HepG2 (cell line): ENCODE results near the gene P4HTM.
A peak's percentile ranks its signal among the peaks of the same experiment; 100 is the strongest.

Experiments used
- KLF13 ChIP-seq: sonication (generic); formaldehyde crosslinking; IDR thresholded peaks from 2 replicates; pipeline ENCODE4 v1.4.0; 2020; ENCODE audit warnings: mild to moderate bottlenecking, missing genetic modification reagents
- SOX5 ChIP-seq: IDR thresholded peaks from 2 replicates; pipeline ENCODE4 v1.6.1; 2016; ENCODE audit warnings: borderline replicate concordance
- YY1 ChIP-seq: IDR thresholded peaks from 2 replicates; pipeline ENCODE4 v1.6.1; 2011; ENCODE audit warnings: low read length, low read depth, moderate library complexity, mild to moderate bottlenecking; ENCODE audit not compliant: insufficient read depth, insufficient replicate concordance
- ZFP1 ChIP-seq: IDR thresholded peaks from 2 replicates; pipeline ENCODE4 v1.6.1; 2016
- ZFP36L2 ChIP-seq: sonication (generic); formaldehyde crosslinking; IDR thresholded peaks from 2 replicates; pipeline ENCODE4 v1.4.0; 2020; ENCODE audit warnings: missing genetic modification reagents
- ZFP62 ChIP-seq: sonication (generic); formaldehyde crosslinking; IDR thresholded peaks from 2 replicates; pipeline ENCODE4 v1.4.0; 2020; ENCODE audit warnings: missing genetic modification reagents
- TF ChIP-seq, protein P1 (sequence below), 2 experiments: sonication (generic) in 1 of 2; formaldehyde crosslinking in 1 of 2; IDR thresholded peaks; 2 replicates each; pipeline versions ENCODE4 v1.5.1 to v1.6.1; 2011 to 2020; ENCODE audit warnings: borderline replicate concordance in 1 of 2, low read depth in 1 of 2, low read length in 1 of 2, mild to moderate bottlenecking in 1 of 2, missing genetic modification reagents in 1 of 2, moderate library complexity in 1 of 2

DNA sequence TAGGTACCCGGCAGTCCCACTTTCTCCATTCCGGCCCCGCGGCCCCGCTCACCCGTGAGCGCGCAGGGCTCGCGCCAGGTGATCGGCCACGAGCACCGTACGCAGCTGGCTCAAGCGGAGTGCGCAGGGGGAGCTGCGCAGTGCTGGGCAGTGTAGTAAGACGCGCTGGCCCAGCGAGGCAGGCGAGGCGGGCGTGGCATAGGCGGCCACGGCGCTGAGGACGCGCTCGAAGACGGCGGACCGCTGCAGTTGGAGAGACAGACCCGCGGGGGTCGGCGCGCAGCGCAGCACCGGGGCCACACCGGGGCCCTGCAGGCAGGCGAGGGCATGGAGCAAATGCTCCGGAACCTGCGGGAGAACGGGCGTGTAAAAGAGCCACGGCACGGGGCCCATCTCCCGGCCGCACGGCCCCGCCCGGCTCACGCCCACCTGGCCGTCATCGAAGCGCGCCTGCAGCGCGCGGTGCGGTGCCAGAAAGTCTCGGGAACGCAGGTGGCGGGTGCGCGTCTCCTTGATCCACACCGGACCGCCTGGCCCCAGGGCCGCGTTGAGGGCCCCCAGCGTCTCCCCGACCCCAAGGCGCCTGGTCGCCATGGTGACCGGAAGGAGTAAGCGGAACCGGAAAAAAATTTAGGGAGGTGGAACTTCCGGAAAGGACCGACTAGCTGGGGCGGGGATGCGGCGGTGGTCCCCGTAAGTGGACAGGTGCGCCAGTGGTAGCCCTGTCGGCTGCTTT lies 28.1 kb downstream of the P4HTM start, which contains the start of gene DALRD3:
- TF ChIP-seq, protein P1, sequence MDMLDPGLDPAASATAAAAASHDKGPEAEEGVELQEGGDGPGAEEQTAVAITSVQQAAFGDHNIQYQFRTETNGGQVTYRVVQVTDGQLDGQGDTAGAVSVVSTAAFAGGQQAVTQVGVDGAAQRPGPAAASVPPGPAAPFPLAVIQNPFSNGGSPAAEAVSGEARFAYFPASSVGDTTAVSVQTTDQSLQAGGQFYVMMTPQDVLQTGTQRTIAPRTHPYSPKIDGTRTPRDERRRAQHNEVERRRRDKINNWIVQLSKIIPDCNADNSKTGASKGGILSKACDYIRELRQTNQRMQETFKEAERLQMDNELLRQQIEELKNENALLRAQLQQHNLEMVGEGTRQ (IDR thresholded peaks at IDR 0.05; ENCODE audit: low read depth, low read length): no peak
- TF ChIP-seq, protein P1 (CRISPR knock-in tag; IDR thresholded peaks at IDR 0.05; ENCODE audit: borderline replicate concordance): no peak
- TF ChIP-seq ZFP1 (CRISPR knock-in tag) (no peak), YY1 (peak; percentile 59), ZFP36L2 (CRISPR knock-in tag) (no peak), KLF13 (peak; percentile 39; the same call in 1 of the 2 replicates), ZFP62 (CRISPR knock-in tag) (no peak), SOX5 (CRISPR knock-in tag) (no peak)
